HK-2 (cell line): ENCODE measurements around the gene MAPK7.

ENCODE experiments used
- DNase-seq: peaks from one replicate; pipeline ENCODE4 v3.0.0-alpha.2; 2018; ENCODE audit not compliant: unreplicated experiment

The MAPK7 gene

GRCh38 chr17:19418251-19418992 lies 40.1 kb downstream of the MAPK7 start:
- DNase-seq = no peak

DNA sequence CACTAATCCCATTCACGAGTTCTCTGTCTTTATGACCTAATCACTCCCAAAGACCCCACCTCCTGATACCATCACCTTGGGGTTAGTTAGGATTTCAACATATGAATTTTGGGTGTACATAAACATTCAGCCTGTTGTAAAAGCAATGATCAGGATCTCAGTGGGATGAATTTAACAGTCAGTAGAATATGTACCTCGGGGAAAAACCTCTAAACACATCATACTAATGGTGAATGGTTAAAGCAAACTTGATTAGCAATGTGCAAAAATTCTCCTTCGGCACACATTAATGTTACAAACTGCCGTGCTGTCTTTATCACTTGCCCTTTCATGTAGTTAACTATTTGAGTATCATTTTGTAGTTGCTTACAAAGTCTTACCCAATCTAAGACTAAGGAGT lies 42.9 kb downstream of the MAPK7 start:
- DNase-seq = no peak

- DNase-seq = no peak
Observed at GRCh38 chr17:19421926-19422325, 43.6 kb downstream of the MAPK7 start.

- DNase-seq = no peak
Observed at GRCh38 chr17:19424934-19425868, 46.9 kb downstream of the MAPK7 start.

- DNase-seq = no peak
Observed at GRCh38 chr17:19426631-19427030, 48.3 kb downstream of the MAPK7 start.

GRCh38 chr17:19431691-19432090 lies 53.4 kb downstream of the MAPK7 start:
- DNase-seq = no peak
